NCI-H510A treated with DMSO at 0.1 percent for 48 hours (cell line): ENCODE results near the gene CAAP1.
"Not testable (repeated sequence)": the region's sequence is repeated elsewhere in the genome, so short reads cannot be mapped to it uniquely, and the experiment has no call there.

ENCODE experiments used
- DNase-seq: peaks from one replicate; lab custom pipeline; 2025; lab: John Stamatoyannopoulos, UW

CAAP1 gene

DNA sequence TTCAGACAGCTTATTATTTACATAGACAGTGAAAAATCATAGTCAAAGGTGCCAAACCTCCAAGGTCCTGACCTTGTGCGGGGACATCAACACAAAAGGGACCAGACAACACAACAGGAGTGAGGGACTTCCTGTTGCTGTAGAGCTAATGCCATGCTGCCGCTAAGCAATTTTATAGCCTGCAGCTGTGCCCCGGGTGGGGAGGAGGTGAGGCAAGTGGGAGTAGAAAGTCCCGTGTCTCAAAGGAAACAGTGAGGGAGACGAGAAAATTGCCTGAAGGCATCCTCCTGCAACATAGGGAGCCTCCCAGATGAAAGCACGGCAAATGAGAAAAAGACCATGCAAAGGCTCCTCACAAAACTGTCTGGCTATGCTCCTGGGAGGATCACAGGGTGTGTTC lies 58.8 kb downstream of the CAAP1 start:
- DNase-seq: no peak

DNA sequence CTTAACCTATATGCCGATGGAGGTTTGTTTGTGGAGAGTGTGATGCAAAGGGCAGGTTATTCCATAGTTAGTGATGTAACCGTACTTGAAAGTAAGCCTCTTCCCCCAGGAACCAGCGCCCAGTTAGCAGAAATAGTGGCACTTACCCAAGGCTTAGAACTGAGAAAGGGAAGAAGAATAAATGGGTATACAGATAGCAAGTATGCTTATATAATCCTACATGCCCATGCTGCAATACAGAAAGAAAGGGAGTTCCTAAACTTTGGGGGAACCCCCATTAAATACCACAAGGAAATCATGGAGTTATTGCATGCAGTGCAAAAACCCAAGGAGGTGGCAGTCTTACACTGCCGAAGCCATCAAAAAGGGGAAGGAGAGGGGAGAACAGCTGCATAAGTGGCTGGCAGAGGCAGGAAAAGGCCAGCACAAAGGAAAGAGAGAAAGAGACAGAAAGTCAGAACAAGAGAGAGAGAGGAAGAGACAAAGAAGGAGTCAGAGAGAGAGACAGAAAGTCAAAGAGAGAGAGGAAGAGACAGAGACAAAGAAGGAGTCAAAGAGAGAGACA lies 64.1 kb downstream of the CAAP1 start:
- DNase-seq: not testable (repeated sequence)

DNA sequence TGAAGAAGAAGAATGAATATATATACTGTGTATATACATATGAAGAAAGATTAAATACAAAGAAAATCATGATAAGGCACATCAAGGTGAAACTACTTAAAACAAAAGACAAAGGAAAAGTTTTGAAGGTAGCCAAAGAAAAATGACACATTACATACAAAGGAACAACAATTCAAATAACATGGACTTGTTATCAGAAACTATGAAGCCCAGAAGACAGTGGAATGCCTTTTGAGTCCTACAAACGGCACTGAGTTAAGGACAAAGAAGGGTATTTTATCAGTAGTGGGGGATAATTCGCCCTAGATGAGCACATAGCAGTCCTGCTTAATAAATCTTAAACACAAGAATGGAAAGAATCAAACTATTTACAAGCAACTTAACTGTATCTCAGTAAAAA lies 77.8 kb downstream of the CAAP1 start:
- no peak for DNase-seq

DNA sequence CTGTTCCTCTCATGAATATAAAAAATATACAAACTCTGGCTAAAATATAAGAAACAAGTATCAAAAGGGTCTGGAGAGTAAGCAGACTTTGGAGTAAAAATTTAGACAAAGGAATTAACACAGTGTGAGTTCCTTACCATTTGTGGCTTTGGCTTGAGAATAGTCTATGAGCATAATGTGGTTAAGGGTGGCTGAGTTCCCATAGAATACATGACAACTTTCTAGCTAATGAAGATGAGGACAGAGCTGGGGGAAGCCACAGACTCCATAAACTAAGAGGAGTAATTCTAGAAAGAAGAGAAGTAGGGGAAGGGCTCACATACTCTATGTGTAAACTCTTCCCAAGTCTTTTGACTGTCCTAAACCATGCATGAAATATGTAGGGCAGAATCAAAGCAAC lies 79.4 kb downstream of the CAAP1 start:
- no peak for DNase-seq

DNA sequence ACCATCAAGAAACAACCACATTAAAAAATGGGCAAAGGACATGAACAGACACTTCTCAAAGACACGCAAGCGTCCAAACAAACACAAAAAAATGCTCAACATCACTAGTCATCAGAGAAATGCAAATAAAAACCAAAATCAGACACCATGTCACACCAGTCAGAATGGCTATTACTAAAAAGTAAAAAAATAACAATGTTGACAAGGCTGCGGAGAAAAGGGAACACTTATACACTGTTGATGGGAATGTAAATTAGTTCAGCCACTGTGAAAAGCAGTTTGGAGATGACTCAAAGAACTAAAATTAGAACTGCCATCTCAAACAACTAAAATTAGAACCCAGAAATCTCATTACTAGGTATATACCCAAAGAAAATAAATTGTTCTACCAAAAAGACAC lies 80.4 kb downstream of the CAAP1 start:
- DNase-seq: no peak

DNA sequence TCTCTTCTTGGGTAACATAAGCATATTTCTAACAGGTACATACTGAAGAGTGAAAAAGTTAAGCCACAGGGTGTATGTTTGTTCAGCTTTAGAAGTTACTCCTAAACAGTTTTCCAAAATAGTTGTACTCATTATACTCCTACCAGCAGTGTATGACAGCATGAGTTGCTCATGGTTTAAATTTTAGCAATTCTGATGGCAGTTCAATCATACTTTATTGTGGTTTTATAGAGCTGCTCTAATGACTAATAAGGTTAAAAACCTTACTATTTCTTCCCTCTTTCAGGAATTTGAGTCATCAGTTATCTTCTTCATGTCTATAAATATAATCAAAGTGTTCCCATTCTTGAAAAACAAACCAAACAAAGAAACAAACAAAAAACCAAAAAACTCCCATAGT lies 81.5 kb downstream of the CAAP1 start:
- DNase-seq: no peak

DNA sequence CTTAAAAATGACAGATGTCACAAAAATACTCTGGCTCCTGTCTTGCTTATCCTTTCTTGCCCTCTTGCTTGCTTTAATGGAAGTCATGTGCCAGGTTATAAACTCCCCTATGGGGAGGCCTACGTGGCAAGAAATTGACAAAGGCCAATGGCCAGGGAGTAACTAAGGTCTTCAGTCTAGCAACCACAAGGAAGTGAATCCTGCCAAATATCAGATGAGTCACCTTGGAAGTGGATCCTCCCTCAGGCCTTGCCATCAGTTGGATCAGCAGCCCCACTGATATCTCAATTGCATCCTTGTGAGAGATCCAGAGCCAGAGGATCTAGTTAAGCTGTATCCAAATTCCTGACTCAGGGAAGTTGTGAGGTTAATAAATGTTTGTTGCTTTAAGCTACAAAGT lies 82.8 kb downstream of the CAAP1 start:
- no peak for DNase-seq

DNA sequence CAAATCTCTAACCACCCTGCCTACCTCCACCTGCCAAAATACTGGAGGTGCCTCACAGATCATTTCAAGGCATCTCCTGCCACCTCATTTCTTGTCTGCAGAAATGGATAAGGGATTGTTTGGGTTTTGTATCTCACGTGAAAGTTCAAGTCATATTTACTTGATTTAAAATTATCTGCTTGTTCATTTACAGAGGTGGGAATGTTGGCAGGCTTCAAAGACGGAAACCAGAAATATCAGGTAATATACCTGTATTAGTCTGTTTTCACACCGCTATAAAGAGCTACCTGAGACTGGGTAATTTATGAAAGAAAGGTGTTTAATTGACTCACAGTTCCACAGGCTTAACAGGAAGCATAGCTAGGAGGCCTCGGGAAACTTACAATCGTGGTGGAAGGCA lies 85.4 kb downstream of the CAAP1 start:
- DNase-seq: no peak

DNA sequence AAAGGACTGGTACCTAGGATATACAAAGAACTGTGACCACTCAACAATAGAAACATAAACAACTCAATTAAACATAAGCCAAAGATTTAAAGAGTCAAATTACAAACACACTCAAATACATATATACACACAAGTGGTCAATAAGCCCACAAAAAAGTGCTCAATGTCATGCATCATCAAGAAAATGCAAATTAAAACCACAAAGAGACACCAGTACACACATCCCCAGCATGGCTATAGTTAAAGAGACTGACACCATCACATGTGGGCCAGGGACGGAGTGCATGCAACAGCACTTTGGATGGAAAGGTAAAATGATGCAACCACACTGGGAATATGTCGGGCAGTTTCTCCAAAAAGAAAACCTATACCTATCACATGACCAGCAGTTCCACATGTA lies 89.7 kb downstream of the CAAP1 start:
- DNase-seq: peak; percentile 19

DNA sequence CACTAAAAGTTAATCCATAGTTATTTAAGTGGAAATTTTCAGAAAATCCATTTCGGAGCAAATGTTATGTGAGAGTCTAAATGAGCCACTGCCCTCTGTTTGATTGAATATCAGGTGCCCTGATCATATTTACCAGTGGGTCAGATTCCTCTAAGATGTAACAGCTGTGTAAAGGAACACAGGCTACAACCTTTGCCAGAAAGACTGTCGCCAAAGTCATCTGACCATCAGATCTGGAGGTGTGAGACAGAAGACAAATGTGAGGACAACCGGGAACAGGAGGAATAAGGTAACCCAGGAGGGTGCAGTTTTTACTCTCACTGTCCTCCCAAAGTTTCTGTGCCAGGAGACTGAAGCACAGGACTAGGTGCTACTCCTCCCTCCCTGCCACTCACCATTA lies 90.8 kb downstream of the CAAP1 start:
- DNase-seq: no peak

DNA sequence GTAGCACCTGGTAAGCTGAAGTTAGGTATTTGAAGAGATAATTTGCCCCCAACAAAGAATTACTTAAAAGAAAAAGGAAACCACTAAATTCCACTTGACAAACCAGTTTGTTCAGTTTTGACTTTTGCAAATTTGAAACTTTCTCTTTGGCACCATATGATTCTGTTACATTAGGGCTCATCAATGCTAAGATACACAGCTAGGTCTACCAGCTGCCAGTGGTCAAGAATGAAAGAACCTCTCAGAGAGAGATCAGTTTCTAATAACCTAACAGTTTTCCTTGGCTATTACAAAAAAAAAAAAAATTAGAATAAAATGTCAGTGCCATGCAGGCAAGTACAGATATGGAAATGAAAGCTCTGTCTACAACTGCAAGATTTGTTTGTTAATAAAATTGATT lies 92.3 kb downstream of the CAAP1 start:
- DNase-seq: peak; percentile 75

DNA sequence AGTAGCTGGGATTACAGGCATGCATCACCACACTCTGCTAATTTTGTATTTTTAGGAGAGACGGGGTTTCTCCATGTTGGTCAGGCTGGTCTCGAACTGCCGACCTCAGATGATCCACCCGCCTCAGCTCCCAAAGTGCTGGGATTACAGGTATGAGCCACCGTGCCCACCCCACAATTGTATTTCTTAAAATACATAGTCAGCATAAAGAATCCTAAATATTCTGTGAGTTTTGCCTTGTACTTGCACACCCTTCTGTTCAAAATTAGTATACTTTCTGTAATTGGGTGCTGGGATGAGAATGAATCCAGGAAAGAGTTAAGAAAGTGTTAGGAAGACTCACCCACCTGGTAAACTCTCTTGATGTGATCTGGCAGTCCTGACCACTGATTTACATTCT lies 101.3 kb downstream of the CAAP1 start:
- DNase-seq: no peak
